Prostate gland (tissue), 2 donors: ENCODE measurements around the gene LYSMD1. TPM values are rescaled to one million over a fixed set of nuclear protein-coding genes. Genes with fewer than 3 reads are reported as not detected.

Source experiments
- DNase-seq: peaks from one replicate; pipeline ENCODE4 v3.0.0-alpha.2; 2019; ENCODE audit warnings: low spot score
- H3K27ac ChIP-seq, 2 donors: fragments of 200-600 bp; sonication (generic); 2 replicates each; pipeline ENCODE4 v1.5.1; 2017 to 2019
- H3K27me3 ChIP-seq: fragments of 200-600 bp; sonication (generic); replicated peaks from 2 replicates; pipeline ENCODE4 v1.5.1; 2019; ENCODE audit not compliant: insufficient read depth
- H3K36me3 ChIP-seq, 2 donors: fragments of 200-600 bp; sonication (generic); 1 replicate in 1 of 2; 2 replicates in 1 of 2; pipeline versions ENCODE4 v1.5.1 to v1.8.1; 2017 to 2019
- H3K4me1 ChIP-seq: fragments of 200-600 bp; sonication (generic); replicated peaks from 2 replicates; pipeline ENCODE4 v1.5.1; 2019
- H3K4me3 ChIP-seq, 2 donors: fragments of 200-600 bp; sonication (generic); 2 replicates each; pipeline ENCODE4 v1.5.1; 2017 to 2019
- H3K9me3 ChIP-seq: fragments of 200-600 bp; sonication (generic); 2 replicates; pipeline ENCODE4 v1.5.1; 2017
- POLR2A ChIP-seq: fragments of 450-650 bp; IDR thresholded peaks from one replicate; pipeline ENCODE4 v1.6.1; 2016; ENCODE audit warnings: antibody characterized with exemption, mild to moderate bottlenecking
- POLR2AphosphoS5 ChIP-seq: sonication (generic); formaldehyde crosslinking; IDR thresholded peaks from one replicate; pipeline ENCODE4 v1.6.1; 2017; ENCODE audit warnings: antibody characterized with exemption
- WGBS: methylation state at CpG from one replicate; pipeline ENCODE4 v1.1.5; 2018; 5-methylcytosine and 5-hydroxymethylcytosine counted together
- intact Hi-C: fragments of 100-400 bp; cut with DNase I; formaldehyde crosslinking; loops from one replicate; pipeline ENCODE4 v1.14.2; 2022
- total RNA-seq, 2 donors: library from RNA; depleted of rRNA; stranded (reverse); fragments of >200 nt; gene quantifications; one replicate each; pipeline ENCODE4 v1.1.0, GENCODE V29; 2016
- TF ChIP-seq, protein P1 (sequence below), 4 experiments: fragments of 200-600 bp in 2 of 4; fragments of 450-650 bp in 2 of 4; sonication (generic) in 2 of 4; IDR thresholded peaks; 1 replicate in 3 of 4; 2 replicates in 1 of 4; pipeline ENCODE4 v1.5.1; 2016 to 2019; ENCODE audit warnings: antibody characterized with exemption in 4 of 4, mild to moderate bottlenecking in 2 of 4, moderate library complexity in 2 of 4

LYSMD1 gene
- total RNA-seq, 2 donors from 2014 or later, result 7.3 to 19.3 TPM

DNA sequence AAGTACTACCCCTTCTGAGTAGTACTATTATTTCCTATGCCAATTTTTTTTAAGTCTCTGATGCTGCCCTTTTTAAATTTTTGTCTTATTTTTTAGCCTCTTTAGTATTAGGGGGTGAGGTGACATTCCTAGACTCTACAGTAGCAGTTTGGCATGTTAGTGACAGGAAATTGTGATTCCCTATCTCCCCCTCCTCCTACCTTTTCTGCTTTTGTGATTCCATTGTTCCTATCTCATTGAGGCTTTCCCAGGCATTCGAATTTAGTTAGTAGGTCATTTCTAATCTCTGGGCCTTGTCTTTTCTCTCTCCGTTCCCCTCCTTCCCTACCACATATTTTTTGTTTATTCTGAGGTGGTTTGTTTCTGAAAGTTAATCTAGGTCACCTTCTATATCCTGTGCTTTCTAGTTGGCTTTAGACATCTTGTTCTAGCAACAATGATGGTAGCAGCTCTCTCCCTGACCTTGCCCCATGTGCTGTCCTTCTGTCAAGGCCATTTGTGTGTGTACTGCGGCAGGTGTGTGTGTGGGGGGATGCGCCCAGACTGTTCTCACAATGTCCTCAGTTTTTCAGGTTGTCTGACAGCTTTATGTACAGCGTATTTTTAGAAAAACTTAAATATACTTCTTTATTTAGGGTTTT, 40.8 kb downstream of the LYSMD1 start:
- H3K4me3 ChIP-seq, result no peak overlapping the region
- H3K9me3 ChIP-seq, result no peaks in the 10 kb centered on the region
- H3K36me3 ChIP-seq, result no peaks in the 10 kb centered on the region
- no peaks in the 10 kb centered on the region for H3K27me3 ChIP-seq
- no peak overlapping the region for H3K27ac ChIP-seq
- H3K4me1 ChIP-seq, result no peaks in the 10 kb centered on the region
- TF ChIP-seq POLR2AphosphoS5 (no peak), POLR2A (no peak)
- TF ChIP-seq, protein P1, sequence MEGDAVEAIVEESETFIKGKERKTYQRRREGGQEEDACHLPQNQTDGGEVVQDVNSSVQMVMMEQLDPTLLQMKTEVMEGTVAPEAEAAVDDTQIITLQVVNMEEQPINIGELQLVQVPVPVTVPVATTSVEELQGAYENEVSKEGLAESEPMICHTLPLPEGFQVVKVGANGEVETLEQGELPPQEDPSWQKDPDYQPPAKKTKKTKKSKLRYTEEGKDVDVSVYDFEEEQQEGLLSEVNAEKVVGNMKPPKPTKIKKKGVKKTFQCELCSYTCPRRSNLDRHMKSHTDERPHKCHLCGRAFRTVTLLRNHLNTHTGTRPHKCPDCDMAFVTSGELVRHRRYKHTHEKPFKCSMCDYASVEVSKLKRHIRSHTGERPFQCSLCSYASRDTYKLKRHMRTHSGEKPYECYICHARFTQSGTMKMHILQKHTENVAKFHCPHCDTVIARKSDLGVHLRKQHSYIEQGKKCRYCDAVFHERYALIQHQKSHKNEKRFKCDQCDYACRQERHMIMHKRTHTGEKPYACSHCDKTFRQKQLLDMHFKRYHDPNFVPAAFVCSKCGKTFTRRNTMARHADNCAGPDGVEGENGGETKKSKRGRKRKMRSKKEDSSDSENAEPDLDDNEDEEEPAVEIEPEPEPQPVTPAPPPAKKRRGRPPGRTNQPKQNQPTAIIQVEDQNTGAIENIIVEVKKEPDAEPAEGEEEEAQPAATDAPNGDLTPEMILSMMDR (IDR thresholded peaks at IDR 0.05), result no peak
- DNase-seq, result no peak
- intact Hi-C loops, result no loop called here
- WGBS, result 85% methylated on average over 5 of the region's 5 CpGs

DNA sequence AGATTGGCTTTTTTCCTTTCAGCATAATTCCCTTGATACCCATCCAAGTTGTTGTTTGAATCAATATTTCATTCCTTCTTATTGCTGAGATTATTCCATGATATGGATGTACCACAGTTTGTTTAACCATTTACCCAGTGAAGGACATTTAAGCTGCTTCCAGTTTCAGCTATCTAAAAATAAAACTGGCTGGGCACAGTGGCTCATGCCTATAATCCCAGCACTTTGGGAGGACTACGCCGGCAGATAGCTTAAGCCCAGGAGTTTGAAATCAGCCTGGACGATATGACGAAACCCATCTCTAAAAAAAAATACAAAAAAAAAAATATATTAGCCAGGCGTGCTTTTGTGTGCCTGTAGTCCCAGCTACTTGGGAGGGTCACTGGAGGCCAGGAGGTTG, 51.8 kb downstream of the LYSMD1 start:
- Histone ChIP-seq H3K27me3 (no peaks in the 10 kb centered on the region), H3K27ac (no peak overlapping the region), H3K9me3 (no peaks in the 10 kb centered on the region), H3K36me3 (no peaks in the 10 kb centered on the region), H3K4me1 (no peaks in the 10 kb centered on the region), H3K4me3 (no peak overlapping the region)
- WGBS, result 95% methylated on average over 5 of the region's 5 CpGs
- DNase-seq, result no peak
- TF ChIP-seq POLR2A, result no peak
- TF ChIP-seq POLR2AphosphoS5, result no peak
- TF ChIP-seq, protein P1 (IDR thresholded peaks at IDR 0.05), result no peak
- intact Hi-C loops, result no loop called here

Other genes with a start within 250 kb of the LYSMD1 start
- gene SETDB1, start 239.5 kb downstream of the LYSMD1 start, total RNA-seq, result 10 to 100 TPM; 26.3 to 63.8 TPM
- 100 to 1,000 TPM; 117 to 141 TPM for gene CERS2, start 191.1 kb downstream of the LYSMD1 start, total RNA-seq
- 1 to 10 TPM; 1.1 to 3.4 TPM for gene ANXA9, start 183.6 kb downstream of the LYSMD1 start, total RNA-seq
- gene MINDY1, start 159.0 kb downstream of the LYSMD1 start, total RNA-seq, result 10 to 100 TPM; 26.8 to 65.4 TPM
- gene PRUNE1, start 157.5 kb downstream of the LYSMD1 start, total RNA-seq, result 10 to 100 TPM; 29.2 to 37.5 TPM
- 10 to 100 TPM; 13.2 to 14.8 TPM for gene BNIPL, start 129.3 kb downstream of the LYSMD1 start, total RNA-seq
- 10 to 100 TPM; 17.3 to 17.7 TPM for gene C1orf56, start 118.2 kb downstream of the LYSMD1 start, total RNA-seq
- gene CDC42SE1, start 106.3 kb downstream of the LYSMD1 start, total RNA-seq, result 10 to 100 TPM; 66.6 to 67.4 TPM
- 1 to 10 TPM in 1 of 2 donors, under 1 TPM in 1; 0.64 to 1.9 TPM for gene MLLT11, start 105.5 kb downstream of the LYSMD1 start, total RNA-seq
- gene GABPB2, start 95.1 kb downstream of the LYSMD1 start, total RNA-seq, result 10 to 100 TPM; 14.7 to 23.5 TPM
- 100 to 1,000 TPM in 1 of 2 donors, 1 to 10 TPM in 1; 4.1 to 173 TPM for gene SEMA6C, start 19.3 kb downstream of the LYSMD1 start, total RNA-seq
- 1 to 10 TPM; 1.5 to 2.1 TPM for gene TNFAIP8L2, start 9.3 kb downstream of the LYSMD1 start, total RNA-seq
- 10 to 100 TPM; 25.1 to 39.5 TPM for gene SCNM1, start 242 bp upstream of the LYSMD1 start, total RNA-seq
- gene TMOD4, start 10.1 kb upstream of the LYSMD1 start, total RNA-seq, result 1 to 10 TPM in 1 of 2 donors, not detected in 1; 1.7 TPM
- 10 to 100 TPM; 49.4 to 52.7 TPM for gene VPS72, start 24.3 kb upstream of the LYSMD1 start, total RNA-seq
- 10 to 100 TPM; 40.2 to 96.7 TPM for gene PIP5K1A, start 32.6 kb upstream of the LYSMD1 start, total RNA-seq
- gene PSMD4, start 88.8 kb upstream of the LYSMD1 start, total RNA-seq, result 100 to 1,000 TPM in 1 of 2 donors, 10 to 100 TPM in 1; 96.1 to 116 TPM
- gene ZNF687, start 116.4 kb upstream of the LYSMD1 start, total RNA-seq, result 10 to 100 TPM; 30.1 to 46.4 TPM
- gene PI4KB, start 161.5 kb upstream of the LYSMD1 start, total RNA-seq, result 10 to 100 TPM; 60.7 to 91.9 TPM
- gene RFX5, start 181.3 kb upstream of the LYSMD1 start, total RNA-seq, result 10 to 100 TPM; 25.5 to 27.2 TPM
- gene SELENBP1, start 206.8 kb upstream of the LYSMD1 start, total RNA-seq, result 100 to 1,000 TPM; 104 to 108 TPM
- 100 to 1,000 TPM; 229 to 275 TPM for gene PSMB4, start 233.7 kb upstream of the LYSMD1 start, total RNA-seq